IPS-20b (cell line): ENCODE results near the gene NR2C2.

ENCODE experiments used
- H3K27ac ChIP-seq: one replicate; pipeline ENCODE4 v1.5.1; 2013; ENCODE audit warnings: low read length
- H3K27me3 ChIP-seq: 2 replicates; pipeline ENCODE4 v1.6.1; 2013; ENCODE audit warnings: mild to moderate bottlenecking, low read length, inconsistent platforms; ENCODE audit not compliant: insufficient read depth
- H3K36me3 ChIP-seq: 2 replicates; pipeline ENCODE4 v1.6.1; 2013; ENCODE audit warnings: low read depth, mild to moderate bottlenecking, inconsistent platforms, low read length, moderate library complexity; ENCODE audit not compliant: insufficient read depth
- H3K4me1 ChIP-seq: 2 replicates; pipeline ENCODE4 v1.6.1; 2013; ENCODE audit warnings: mild to moderate bottlenecking, control low read depth, inconsistent platforms, low read length, moderate library complexity; ENCODE audit not compliant: insufficient read depth
- H3K4me3 ChIP-seq: 2 replicates; pipeline ENCODE4 v1.5.1; 2013; ENCODE audit warnings: mild to moderate bottlenecking, low read length, inconsistent platforms
- H3K9ac ChIP-seq: 2 replicates; pipeline ENCODE4 v1.6.1; 2013; ENCODE audit warnings: low read depth, mild to moderate bottlenecking, inconsistent platforms, low read length, moderate library complexity
- H3K9me3 ChIP-seq: 2 replicates; pipeline ENCODE4 v1.6.1; 2013; ENCODE audit warnings: mild to moderate bottlenecking, low read depth, low read length, inconsistent platforms; ENCODE audit not compliant: insufficient read depth

NR2C2 gene

DNA sequence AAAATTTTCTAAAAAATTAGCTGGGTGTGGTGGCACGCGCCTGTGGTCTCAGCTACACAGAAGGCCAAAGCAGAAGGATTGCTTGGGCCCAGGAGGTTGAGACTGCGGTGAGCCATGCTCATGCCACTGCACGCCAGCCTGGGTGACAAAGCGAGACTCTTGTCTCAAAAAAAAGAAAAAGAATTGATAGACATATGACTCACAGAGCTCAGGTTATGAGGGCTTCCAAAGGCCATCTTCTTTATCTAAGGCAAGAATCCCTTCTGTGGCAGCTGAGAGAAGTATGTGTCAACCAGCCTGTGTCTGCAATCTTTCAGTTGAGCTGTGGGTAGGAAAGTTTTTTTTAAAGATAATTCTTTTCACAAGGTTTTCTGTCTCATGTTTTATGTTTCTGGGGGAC is 63.8 kb downstream of the NR2C2 start:
- Histone ChIP-seq H3K27me3 (no peaks in the 10 kb centered on the region), H3K4me3 (no peak overlapping the region), H3K27ac (no peak overlapping the region), H3K9ac (no peak overlapping the region), H3K9me3 (no peaks in the 10 kb centered on the region), H3K4me1 (no peaks in the 10 kb centered on the region), H3K36me3 (peaks cover 70% of the 10 kb centered on the region)

DNA sequence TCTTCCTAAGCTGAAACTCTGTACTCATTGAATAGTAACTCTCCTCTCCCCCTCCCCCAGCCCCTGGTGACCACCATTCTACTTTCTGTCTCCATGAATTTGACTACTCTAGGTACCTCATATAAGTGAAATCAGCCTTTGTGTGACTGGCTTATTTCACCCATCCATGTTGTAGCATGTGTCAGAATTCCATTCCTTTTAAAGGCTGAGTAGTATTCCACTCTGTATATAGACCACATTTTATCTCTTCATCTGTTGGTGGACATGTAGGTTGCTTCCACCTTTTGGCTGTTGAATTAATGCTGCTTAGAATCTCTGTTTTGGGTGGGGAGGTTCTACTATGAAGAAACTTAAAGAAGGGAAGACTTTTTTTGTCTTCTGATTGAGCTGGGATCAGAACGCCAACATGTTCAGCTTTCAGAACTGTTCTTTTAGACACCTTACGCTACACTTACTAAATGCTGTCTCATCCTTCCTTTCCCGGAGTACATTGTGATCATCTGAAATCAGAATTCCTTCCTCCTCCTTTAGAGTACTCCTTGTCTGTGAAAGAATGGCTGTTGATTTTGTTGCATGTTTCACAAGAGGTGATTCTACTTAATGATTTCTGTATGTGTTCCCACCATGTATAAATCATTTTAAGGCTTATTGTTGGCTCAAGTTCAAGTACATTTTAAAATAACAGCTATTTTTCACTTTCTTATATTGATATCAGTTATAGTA is 67.4 kb downstream of the NR2C2 start:
- H3K36me3 ChIP-seq = peaks cover 81% of the 10 kb centered on the region
- H3K4me3 ChIP-seq = no peak overlapping the region
- no peaks in the 10 kb centered on the region for H3K9me3 ChIP-seq
- no peaks in the 10 kb centered on the region for H3K4me1 ChIP-seq
- no peak overlapping the region for H3K9ac ChIP-seq
- no peak overlapping the region for H3K27ac ChIP-seq
- H3K27me3 ChIP-seq = no peaks in the 10 kb centered on the region

GRCh38 chr3:15015456-15015855 is 68.1 kb downstream of the NR2C2 start:
- H3K27me3 ChIP-seq = no peaks in the 10 kb centered on the region
- peaks cover 85% of the 10 kb centered on the region for H3K36me3 ChIP-seq
- no peaks in the 10 kb centered on the region for H3K9me3 ChIP-seq
- no peak overlapping the region for H3K27ac ChIP-seq
- H3K9ac ChIP-seq = no peak overlapping the region
- no peak overlapping the region for H3K4me3 ChIP-seq
- no peaks in the 10 kb centered on the region for H3K4me1 ChIP-seq

- Histone ChIP-seq H3K27ac (no peak overlapping the region), H3K9me3 (no peaks in the 10 kb centered on the region), H3K4me1 (no peaks in the 10 kb centered on the region), H3K9ac (no peak overlapping the region), H3K4me3 (no peak overlapping the region), H3K27me3 (no peaks in the 10 kb centered on the region), H3K36me3 (peaks cover 93% of the 10 kb centered on the region)
Measured at GRCh38 chr3:15017191-15017590, 69.8 kb downstream of the NR2C2 start.

DNA sequence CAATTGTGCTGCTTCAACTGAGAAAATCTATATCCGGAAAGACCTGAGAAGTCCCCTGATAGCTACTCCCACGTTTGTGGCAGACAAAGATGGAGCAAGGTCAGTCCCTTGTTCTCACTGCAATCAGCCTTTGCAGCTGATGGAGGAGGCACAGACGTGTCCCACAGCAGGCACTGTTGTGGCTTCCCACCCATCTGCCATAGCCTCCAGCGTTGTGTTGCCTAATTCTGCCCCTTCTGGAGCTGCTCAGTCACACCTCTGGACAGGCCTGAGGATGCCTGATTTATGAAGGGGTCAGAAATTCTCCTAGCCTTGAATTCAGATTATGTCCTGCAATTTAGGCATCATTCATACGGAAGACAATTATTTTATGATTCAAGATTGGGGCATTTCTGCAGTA is 75.9 kb downstream of the NR2C2 start:
- Histone ChIP-seq H3K4me1 (no peaks in the 10 kb centered on the region), H3K9me3 (no peaks in the 10 kb centered on the region), H3K4me3 (no peak overlapping the region), H3K27me3 (no peaks in the 10 kb centered on the region), H3K27ac (no peak overlapping the region), H3K36me3 (peaks cover 89% of the 10 kb centered on the region), H3K9ac (no peak overlapping the region)

DNA sequence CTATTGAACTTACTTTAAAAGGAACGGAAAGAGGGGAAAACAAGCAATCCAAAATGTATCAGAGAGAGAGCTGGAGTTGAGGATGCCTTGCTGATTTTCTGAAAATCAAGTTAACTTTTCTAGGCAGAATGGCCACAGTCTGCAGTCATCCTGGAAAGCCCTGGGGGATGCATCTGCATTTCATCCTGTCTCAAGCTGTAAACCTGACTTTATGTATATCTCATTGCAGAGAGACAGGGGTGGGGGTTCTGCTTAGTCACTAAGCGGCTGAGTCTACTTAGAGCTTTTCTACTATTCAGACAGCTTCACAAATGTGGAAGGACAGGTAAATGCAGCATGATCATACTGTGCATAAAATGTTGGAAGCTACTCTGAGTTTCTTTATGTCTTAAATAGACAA is 76.3 kb downstream of the NR2C2 start:
- peaks cover 89% of the 10 kb centered on the region for H3K36me3 ChIP-seq
- no peak overlapping the region for H3K27ac ChIP-seq
- no peak overlapping the region for H3K4me3 ChIP-seq
- no peaks in the 10 kb centered on the region for H3K4me1 ChIP-seq
- H3K9me3 ChIP-seq = no peaks in the 10 kb centered on the region
- no peak overlapping the region for H3K9ac ChIP-seq
- H3K27me3 ChIP-seq = no peaks in the 10 kb centered on the region

DNA sequence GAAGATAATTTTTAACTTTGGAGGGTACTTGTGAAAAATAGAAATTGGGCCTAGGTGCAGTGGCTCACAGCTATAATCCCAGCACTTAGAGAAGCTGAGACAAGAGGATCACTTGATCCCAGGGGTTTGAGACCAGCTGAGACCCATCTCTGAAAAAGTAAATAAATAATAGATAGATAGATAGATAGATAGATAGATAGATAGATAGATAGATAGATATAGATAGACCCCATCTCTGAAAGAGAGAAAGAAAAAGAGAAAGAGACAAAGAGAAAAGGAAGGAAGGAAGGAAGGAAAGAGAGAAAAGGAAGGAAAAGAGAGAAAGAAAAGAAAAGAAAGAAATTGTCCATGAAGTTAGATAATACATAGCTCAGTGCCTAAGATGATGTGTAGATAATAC is 82.2 kb downstream of the NR2C2 start:
- H3K27me3 ChIP-seq = no peaks in the 10 kb centered on the region
- H3K27ac ChIP-seq = no peak overlapping the region
- no peak overlapping the region for H3K9ac ChIP-seq
- no peaks in the 10 kb centered on the region for H3K9me3 ChIP-seq
- H3K4me1 ChIP-seq = no peaks in the 10 kb centered on the region
- H3K36me3 ChIP-seq = peaks cover 94% of the 10 kb centered on the region
- H3K4me3 ChIP-seq = no peak overlapping the region

DNA sequence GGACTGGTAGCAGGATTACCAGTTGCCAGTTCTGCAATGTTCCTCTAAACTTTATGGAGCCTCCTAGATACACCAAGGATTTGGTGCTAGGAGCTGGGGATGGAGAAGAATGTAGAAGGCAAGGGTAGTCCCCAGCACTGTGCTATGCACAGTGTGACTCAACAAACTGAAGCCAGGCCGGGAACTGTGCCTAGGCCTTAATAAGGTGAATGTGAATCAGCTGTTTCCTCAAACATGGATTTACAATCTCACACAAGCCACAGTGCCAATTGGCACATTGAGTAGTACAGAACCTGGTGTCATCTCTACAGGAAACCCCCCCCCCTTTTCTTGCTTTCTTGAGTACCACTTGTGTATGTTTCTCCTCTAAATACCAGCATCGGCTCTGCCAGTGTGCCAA is 85.3 kb downstream of the NR2C2 start:
- H3K27ac ChIP-seq = no peak overlapping the region
- peaks cover 95% of the 10 kb centered on the region for H3K36me3 ChIP-seq
- H3K9ac ChIP-seq = no peak overlapping the region
- no peaks in the 10 kb centered on the region for H3K27me3 ChIP-seq
- no peaks in the 10 kb centered on the region for H3K4me1 ChIP-seq
- no peaks in the 10 kb centered on the region for H3K9me3 ChIP-seq
- H3K4me3 ChIP-seq = no peak overlapping the region

- Histone ChIP-seq H3K27me3 (no peaks in the 10 kb centered on the region), H3K4me1 (no peaks in the 10 kb centered on the region), H3K36me3 (peaks cover 96% of the 10 kb centered on the region)
Measured at GRCh38 chr3:15033103-15033502, 85.7 kb downstream of the NR2C2 start.

GRCh38 chr3:15038306-15038705 is 90.9 kb downstream of the NR2C2 start:
- Histone ChIP-seq H3K9me3 (no peaks in the 10 kb centered on the region), H3K4me3 (no peak overlapping the region), H3K4me1 (no peaks in the 10 kb centered on the region), H3K9ac (no peak overlapping the region), H3K36me3 (peaks cover 97% of the 10 kb centered on the region), H3K27ac (no peak overlapping the region), H3K27me3 (no peaks in the 10 kb centered on the region)

More at GRCh38 chr3:15033103-15033502, 85.7 kb downstream of the NR2C2 start:
- H3K9ac ChIP-seq = no peak overlapping the region
- H3K27ac ChIP-seq = no peak overlapping the region
- no peak overlapping the region for H3K4me3 ChIP-seq
- no peaks in the 10 kb centered on the region for H3K9me3 ChIP-seq

DNA sequence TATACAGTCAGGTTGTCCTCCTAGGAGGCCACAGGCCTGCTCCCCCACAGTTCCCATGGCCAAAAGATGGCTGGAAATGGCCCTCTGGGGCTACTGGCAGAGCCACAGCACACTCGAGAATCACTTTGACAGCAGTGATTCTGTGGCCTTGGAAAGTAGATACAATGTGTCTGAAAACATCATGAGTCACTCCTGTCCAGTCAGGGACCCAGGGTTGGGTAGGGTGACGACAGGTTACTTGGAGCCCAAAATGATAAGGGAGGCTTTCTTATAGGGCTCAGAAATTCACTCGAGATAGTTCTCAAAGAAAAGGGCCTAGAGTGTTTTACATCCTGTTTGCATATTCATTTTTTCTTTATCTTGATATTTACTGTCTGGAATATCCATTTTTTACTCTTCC is 93.5 kb downstream of the NR2C2 start:
- Histone ChIP-seq H3K4me3 (no peak overlapping the region), H3K4me1 (no peaks in the 10 kb centered on the region), H3K27me3 (no peaks in the 10 kb centered on the region), H3K9ac (no peak overlapping the region), H3K36me3 (peaks cover 99% of the 10 kb centered on the region), H3K27ac (no peak overlapping the region), H3K9me3 (no peaks in the 10 kb centered on the region)

- Histone ChIP-seq H3K27me3 (no peaks in the 10 kb centered on the region), H3K9me3 (no peaks in the 10 kb centered on the region), H3K27ac (no peak overlapping the region), H3K36me3 (peaks cover 99% of the 10 kb centered on the region), H3K4me3 (no peak overlapping the region), H3K4me1 (no peaks in the 10 kb centered on the region), H3K9ac (no peak overlapping the region)
Measured at GRCh38 chr3:15041950-15042349, 94.6 kb downstream of the NR2C2 start.
